ENCODE measurements around the gene PDIA2.

DNA sequence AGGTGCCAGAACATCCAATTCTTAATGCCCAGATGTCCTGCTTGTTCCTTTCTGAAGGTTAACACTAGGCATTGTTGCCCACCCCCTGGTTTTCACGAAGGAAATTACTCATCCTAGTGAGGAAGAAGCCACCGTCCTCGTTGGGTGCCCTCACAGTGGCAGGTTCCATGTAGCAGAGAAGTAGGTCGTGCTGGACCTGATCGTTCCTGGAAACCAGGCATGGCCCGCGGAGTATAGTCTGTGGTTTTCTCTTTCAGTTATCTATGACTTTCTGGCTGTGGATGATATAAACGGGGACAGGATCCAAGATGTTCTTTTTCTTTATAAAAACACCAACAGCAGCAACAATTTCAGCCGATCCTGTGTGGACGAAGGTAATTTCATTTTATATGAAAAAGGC lies 23.7 kb upstream of the PDIA2 start:
- no peak for TF ChIP-seq POLR2A (IDR thresholded peaks at IDR 0.05)
- TF ChIP-seq, protein P1, sequence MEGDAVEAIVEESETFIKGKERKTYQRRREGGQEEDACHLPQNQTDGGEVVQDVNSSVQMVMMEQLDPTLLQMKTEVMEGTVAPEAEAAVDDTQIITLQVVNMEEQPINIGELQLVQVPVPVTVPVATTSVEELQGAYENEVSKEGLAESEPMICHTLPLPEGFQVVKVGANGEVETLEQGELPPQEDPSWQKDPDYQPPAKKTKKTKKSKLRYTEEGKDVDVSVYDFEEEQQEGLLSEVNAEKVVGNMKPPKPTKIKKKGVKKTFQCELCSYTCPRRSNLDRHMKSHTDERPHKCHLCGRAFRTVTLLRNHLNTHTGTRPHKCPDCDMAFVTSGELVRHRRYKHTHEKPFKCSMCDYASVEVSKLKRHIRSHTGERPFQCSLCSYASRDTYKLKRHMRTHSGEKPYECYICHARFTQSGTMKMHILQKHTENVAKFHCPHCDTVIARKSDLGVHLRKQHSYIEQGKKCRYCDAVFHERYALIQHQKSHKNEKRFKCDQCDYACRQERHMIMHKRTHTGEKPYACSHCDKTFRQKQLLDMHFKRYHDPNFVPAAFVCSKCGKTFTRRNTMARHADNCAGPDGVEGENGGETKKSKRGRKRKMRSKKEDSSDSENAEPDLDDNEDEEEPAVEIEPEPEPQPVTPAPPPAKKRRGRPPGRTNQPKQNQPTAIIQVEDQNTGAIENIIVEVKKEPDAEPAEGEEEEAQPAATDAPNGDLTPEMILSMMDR (IDR thresholded peaks at IDR 0.05), result no peak

Data from tibial nerve (tissue), 3 donors.